IPS DF 4.7 (cell line): ENCODE data around the gene SYCP3.
"Not testable (repeated sequence)": the region's sequence is repeated elsewhere in the genome, so short reads cannot be mapped to it uniquely, and the experiment has no call there.

Experiments
- DNase-seq: peaks from one replicate; pipeline ENCODE4 v3.0.0-alpha.2; 2013; ENCODE audit warnings: low spot score; ENCODE audit errors: extremely low read depth

Gene SYCP3

GRCh38 chr12:101761350-101761749, 22.1 kb upstream of the SYCP3 start:
- DNase-seq: no peak

DNA sequence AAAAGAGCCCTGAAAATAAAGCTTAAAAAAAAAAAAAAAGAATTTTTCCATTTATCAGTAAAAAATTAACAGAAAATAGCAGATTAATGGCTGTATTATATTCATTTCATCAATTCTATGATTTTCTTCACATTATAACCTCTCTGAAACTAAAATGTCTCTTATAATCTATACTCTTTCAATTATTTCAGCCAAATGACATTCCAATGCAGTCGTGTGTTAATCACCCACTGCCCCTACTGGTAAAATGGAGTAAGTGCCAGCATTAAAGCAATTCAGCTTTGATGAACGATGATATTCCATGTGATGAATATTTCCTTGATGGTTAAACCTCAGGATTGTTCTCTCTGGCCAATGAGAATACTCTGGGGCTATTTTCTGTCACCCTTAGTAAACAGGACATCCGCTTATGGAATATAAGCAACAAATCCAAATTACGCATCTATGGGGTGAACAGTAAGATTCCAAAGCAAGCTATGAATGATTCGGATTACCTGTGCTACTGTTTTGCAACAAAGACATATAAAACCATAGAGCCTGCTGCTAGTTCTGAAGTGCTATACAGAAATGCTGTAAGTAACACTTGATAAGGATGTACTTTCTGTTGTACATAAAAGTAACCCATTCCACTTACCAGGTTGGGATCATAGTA, 20.3 kb upstream of the SYCP3 start:
- DNase-seq: no peak

- no peak for DNase-seq
Observed at GRCh38 chr12:101750152-101750551, 10.9 kb upstream of the SYCP3 start.

GRCh38 chr12:101749657-101750056, 10.4 kb upstream of the SYCP3 start:
- no peak for DNase-seq

- no peak for DNase-seq
Observed at GRCh38 chr12:101748907-101749306, 9.6 kb upstream of the SYCP3 start.

DNA sequence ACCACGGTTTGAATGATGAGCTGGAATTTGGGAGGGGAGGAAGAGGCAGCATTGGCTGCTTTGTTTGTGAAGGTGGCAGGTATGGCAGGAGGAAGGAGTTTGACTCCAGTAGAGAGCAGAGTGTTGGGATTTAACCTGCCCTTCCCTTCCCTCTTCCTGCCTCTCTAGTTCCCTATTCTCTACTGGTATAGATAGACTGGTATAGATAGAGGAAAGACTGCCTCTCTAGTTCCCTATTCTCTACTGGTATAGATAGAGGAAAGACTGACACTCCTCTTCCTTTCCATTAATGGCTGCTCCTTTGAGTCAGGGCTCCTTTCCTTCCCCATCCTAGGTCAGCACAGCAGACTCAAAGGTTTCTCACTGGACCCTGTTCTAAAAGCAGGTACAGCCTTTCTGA, 8.4 kb upstream of the SYCP3 start:
- DNase-seq: no peak

GRCh38 chr12:101746661-101747060, 7.4 kb upstream of the SYCP3 start:
- no peak for DNase-seq

GRCh38 chr12:101746196-101746595, 6.9 kb upstream of the SYCP3 start:
- no peak for DNase-seq

DNA sequence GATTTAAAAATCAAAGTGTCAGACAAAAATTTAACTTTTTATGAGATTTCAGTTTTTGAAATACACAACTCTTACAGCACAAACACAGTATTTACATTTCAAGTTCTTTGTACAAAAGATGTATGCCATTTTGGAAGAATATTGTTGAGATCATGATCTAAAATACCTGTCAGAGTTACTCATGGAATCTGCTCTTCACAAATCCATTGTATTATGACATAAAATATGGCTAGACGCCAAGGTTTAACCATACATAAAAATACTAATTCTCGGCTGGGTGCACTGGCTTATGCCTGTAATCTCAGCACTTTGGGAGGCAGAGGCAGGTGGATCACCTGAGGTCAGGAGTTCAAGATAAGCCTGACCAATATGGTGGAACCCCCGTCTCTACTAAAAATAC, 6.2 kb upstream of the SYCP3 start:
- no peak for DNase-seq

DNA sequence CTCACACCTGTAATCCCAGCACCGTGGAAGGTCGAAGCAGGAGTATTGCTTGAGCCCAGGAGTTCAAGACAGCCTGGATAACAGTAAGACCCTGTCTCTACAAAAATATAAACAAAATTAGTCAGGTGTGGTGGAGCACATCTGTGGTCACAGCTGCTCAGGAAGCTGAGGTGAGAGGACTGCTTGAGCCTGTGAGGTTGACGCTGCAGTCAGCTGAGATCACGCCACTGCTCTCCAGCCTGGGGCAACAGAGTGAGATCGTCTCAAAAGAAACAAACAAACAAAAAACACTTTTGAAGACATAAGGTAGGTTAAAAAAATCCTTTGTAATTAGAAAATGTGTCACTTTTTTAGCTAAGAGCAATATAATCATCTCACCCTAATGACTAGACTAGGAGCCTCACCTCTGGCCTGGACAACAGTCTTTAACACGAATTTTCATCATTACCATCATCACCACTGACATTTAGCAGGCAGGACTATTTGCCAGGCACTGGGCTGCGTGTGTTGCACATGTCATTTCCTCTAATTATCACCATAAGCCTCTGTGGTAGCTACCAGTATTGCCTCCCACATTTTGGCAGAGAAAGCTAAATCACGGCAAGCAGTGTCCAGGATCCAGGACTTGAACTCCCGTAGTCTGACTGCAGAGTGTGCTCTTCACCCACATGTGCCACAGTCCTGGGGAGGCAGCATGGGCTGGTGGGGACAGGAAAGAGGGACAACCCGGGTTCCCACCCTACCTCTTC, 4.6 kb upstream of the SYCP3 start:
- DNase-seq: no peak

- no peak for DNase-seq
Observed at GRCh38 chr12:101743242-101743641, 4.0 kb upstream of the SYCP3 start.

DNA sequence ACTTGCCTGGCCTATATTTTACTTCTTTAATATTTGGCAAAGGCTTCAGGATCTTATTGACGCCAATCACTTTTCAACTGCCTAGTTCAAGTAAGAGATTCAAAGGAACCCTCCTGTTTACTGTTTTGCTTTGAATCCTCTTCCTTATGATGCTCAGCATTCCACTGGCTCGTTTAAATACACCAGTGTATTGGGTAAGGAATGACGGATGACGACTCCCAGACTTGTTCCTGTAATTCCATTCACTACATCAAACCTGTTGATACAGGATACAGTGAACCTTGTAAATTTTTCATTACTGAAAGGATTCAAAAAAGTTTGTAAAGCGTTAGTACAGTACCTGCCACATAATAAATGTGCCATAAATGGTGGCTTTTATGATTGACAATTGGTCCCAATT, 1.7 kb upstream of the SYCP3 start:
- DNase-seq: no peak

DNA sequence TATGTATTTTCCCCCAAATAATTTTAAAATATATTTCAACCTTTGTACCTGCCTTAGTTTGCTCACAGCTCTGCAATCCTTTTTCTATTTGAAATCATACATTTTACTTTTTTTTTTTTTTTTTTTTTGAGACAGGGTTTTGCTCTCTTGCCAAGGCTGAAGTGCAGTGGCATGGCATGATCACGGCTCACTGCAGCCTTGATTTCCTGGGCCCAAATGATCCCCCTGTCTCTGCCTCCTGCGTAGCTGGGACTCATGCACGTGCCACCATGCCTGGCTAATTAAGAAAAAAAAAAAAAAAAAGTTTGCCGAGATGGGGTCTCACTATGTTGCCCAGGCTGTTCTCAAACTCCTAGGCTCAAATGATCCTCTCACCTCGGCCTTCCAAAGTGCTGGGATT, 1.3 kb upstream of the SYCP3 start:
- DNase-seq: no peak

DNA sequence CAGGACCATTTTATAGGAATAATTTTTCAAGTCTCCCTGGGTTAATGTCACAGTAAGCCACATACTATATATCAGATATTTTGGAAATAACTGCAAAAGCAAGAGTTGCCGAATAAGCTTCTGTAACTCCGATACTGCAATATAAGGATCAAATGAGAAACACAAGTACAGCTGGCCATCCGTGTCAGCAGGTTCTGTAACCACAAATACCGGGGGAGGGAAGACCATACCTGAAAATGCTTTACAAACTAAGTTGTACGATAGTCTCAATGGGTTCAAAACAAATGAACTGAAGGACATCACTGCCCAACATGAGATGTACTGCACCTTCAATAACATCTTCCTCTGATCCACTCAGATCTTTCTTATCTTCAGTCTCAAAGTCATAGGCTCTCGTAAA, 1.8 kb downstream of the SYCP3 start:
- DNase-seq: no peak

- not testable (repeated sequence) for DNase-seq
Observed at GRCh38 chr12:101734482-101734881, 4.8 kb downstream of the SYCP3 start.

- no peak for DNase-seq
Observed at GRCh38 chr12:101733166-101733565, 6.1 kb downstream of the SYCP3 start.

- no peak for DNase-seq
Observed at GRCh38 chr12:101732318-101732717, 6.9 kb downstream of the SYCP3 start.

- no peak for DNase-seq
Observed at GRCh38 chr12:101729842-101730241, 9.4 kb downstream of the SYCP3 start.

DNA sequence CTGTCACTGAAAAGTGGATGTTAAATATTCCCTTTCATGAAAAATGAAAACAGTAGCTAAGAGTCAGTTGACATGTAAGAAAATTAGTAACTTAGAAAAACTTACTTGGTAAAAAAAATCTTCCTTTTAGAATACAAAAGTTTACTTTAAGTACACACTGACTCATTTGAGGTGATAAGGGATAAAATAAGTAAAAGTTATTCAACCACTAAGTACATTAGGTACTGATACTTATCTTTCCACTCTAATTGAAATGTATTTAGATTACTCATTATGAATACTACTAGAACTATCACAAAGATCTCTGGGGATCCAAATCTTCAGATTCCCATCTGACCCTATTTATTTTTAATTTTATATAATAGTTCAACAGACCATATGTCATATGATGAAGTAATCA, 12.2 kb downstream of the SYCP3 start:
- DNase-seq: no peak

- no peak for DNase-seq
Observed at GRCh38 chr12:101722392-101722791, 16.9 kb downstream of the SYCP3 start.

DNA sequence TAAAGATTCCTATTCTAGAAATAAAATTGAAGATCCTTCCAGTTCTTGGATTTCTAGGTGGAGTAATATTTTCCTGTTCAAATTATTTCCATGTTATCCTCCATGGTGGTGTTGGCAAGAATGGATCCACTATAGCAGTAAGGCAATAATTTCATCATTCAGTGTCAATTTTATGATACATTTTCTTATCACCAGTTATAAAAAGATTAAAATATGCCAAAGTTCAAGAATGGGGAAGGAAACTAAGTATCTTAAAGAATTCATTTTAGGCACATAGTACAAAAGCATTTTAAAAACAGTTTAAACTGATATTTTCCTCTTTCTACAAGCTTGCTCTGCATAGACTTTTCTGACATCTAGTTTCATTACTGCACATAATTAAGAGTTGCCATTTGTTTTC, 19.1 kb downstream of the SYCP3 start:
- DNase-seq: no peak

DNA sequence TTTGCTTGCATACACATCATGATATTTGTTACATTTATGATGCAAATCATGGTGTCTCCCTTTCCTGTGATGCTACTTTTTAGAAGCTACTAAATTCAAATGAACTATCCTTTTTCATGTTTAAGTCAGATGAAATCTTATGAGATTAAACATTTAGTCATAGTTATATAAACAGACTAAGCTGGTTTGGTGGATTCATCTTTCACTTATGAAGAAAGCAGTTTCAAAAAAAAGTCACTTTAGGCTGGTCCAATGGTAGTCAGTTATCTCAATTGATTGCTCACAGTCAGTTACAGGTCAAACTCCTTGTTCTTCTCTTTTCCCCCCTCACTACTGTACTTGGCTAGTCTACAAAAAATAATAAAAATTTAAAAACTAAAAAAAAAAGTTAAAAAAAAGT, 19.7 kb downstream of the SYCP3 start:
- no peak for DNase-seq

DNA sequence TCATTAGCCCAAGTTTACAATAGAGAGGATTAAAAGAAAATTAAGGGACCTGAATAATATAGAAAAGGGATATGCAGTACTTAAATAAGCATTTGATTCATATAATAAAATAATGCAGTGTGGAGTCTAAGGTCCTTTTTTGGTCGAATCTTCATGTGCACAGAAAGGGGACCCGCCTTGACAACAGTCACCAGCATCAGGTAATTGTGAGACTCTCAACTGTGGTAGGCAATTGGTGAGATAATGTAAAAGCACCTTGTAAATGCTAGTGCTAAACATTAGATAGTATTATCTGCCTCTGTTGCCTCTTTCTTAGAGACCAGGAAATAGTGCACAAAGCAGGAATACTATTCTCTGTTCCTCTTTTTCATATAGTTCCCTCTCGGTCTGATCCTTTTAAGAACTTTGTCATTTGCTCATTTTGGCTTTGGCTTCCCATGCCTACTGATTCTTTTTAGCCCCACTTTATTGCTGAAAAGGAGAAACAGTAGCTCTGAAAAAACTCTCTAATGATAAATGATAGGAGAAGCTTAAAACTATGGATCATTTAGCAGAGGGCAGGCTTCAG, 24.3 kb downstream of the SYCP3 start:
- no peak for DNase-seq
